Trophoblast cell (in vitro differentiated cells and primary cell): Measurements from ENCODE around the gene TBC1D7.

Experiments used
- DNase-seq, 2 donors: peaks; one replicate each; pipeline ENCODE4 v3.0.0-alpha.2; 2016
- H2AFZ ChIP-seq: 2 replicates; pipeline ENCODE4 v1.6.1; 2013; ENCODE audit warnings: low read length, moderate library complexity, mild to moderate bottlenecking; ENCODE audit not compliant: insufficient read depth, poor library complexity
- H2AK5ac ChIP-seq: 2 replicates; pipeline ENCODE4 v1.6.1; 2013; ENCODE audit warnings: mild to moderate bottlenecking, low read length
- H2BK120ac ChIP-seq: 2 replicates; pipeline ENCODE4 v1.6.1; 2013; ENCODE audit warnings: low read length, mild to moderate bottlenecking, moderate library complexity; ENCODE audit not compliant: insufficient read depth, poor library complexity
- H2BK12ac ChIP-seq: 2 replicates; pipeline ENCODE4 v1.6.1; 2013; ENCODE audit warnings: mild to moderate bottlenecking, low read length, moderate library complexity
- H2BK5ac ChIP-seq: 2 replicates; pipeline ENCODE4 v1.6.1; 2013; ENCODE audit warnings: low read length, low read depth, moderate library complexity, mild to moderate bottlenecking; ENCODE audit not compliant: poor library complexity
- H3K14ac ChIP-seq: 2 replicates; pipeline ENCODE4 v1.6.1; 2013; ENCODE audit warnings: mild to moderate bottlenecking, low read length
- H3K18ac ChIP-seq: 2 replicates; pipeline ENCODE4 v1.6.1; 2013; ENCODE audit warnings: mild to moderate bottlenecking, low read length
- H3K23ac ChIP-seq: 2 replicates; pipeline ENCODE4 v1.6.1; 2013; ENCODE audit warnings: low read length
- H3K27ac ChIP-seq: 2 replicates; pipeline ENCODE4 v1.5.1; 2013; ENCODE audit warnings: low read depth, mild to moderate bottlenecking, inconsistent platforms, low read length, moderate library complexity
- H3K27me3 ChIP-seq: 2 replicates; pipeline ENCODE4 v1.6.1; 2013; ENCODE audit warnings: inconsistent platforms, mild to moderate bottlenecking, low read length, moderate library complexity; ENCODE audit not compliant: insufficient read depth
- H3K36me3 ChIP-seq, 2 experiments: 1 replicate in 1 of 2; 2 replicates in 1 of 2; pipeline ENCODE4 v1.6.1; 2013; ENCODE audit warnings: low read length in 2 of 2, mild to moderate bottlenecking in 2 of 2, moderate library complexity in 1 of 2; ENCODE audit not compliant: insufficient read depth in 2 of 2, control insufficient read depth in 1 of 2
- H3K4ac ChIP-seq: 2 replicates; pipeline ENCODE4 v1.6.1; 2013; ENCODE audit warnings: low read depth, mild to moderate bottlenecking, low read length, moderate library complexity
- H3K4me1 ChIP-seq, 2 experiments: 1 replicate in 1 of 2; 2 replicates in 1 of 2; pipeline ENCODE4 v1.6.1; 2013; ENCODE audit warnings: low read length in 2 of 2, mild to moderate bottlenecking in 2 of 2, moderate library complexity in 1 of 2; ENCODE audit not compliant: insufficient read depth in 2 of 2, control insufficient read depth in 1 of 2
- H3K4me2 ChIP-seq: 2 replicates; pipeline ENCODE4 v1.6.1; 2013; ENCODE audit warnings: inconsistent platforms, mild to moderate bottlenecking, low read length, moderate library complexity
- H3K4me3 ChIP-seq: 2 replicates; pipeline ENCODE4 v1.5.1; 2013; ENCODE audit warnings: mild to moderate bottlenecking, low read depth, low read length, inconsistent platforms
- H3K79me1 ChIP-seq: one replicate; pipeline ENCODE4 v1.6.1; 2013; ENCODE audit warnings: low read length
- H3K79me2 ChIP-seq: 2 replicates; pipeline ENCODE4 v1.6.1; 2013; ENCODE audit warnings: low read length, mild to moderate bottlenecking; ENCODE audit not compliant: control insufficient read depth, insufficient read depth, poor library complexity
- H3K9ac ChIP-seq: 2 replicates; pipeline ENCODE4 v1.6.1; 2013; ENCODE audit warnings: mild to moderate bottlenecking, low read length
- H3K9me3 ChIP-seq: 2 replicates; pipeline ENCODE4 v1.6.1; 2013; ENCODE audit warnings: low read depth, mild to moderate bottlenecking, control low read depth, inconsistent platforms, low read length; ENCODE audit not compliant: insufficient read depth
- H4K12ac ChIP-seq: 2 replicates; pipeline ENCODE4 v1.6.1; 2013; ENCODE audit warnings: low read depth, mild to moderate bottlenecking, low read length, moderate library complexity
- H4K8ac ChIP-seq: 2 replicates; pipeline ENCODE4 v1.6.1; 2013; ENCODE audit warnings: low read depth, mild to moderate bottlenecking, low read length, moderate library complexity
- H4K91ac ChIP-seq: one replicate; pipeline ENCODE4 v1.6.1; 2013; ENCODE audit warnings: low read depth, mild to moderate bottlenecking, low read length, moderate library complexity
- WGBS: extraction: QIAGEN DNeasy Blood & Tissue Kit; methylation state at CpG from one replicate; pipeline ENCODE4 v1.1.7; 2013; ENCODE audit warnings: missing lambda C conversion rate; ENCODE audit not compliant: insufficient read length, insufficient coverage; ENCODE audit errors: extremely low coverage; 5-methylcytosine and 5-hydroxymethylcytosine counted together

Gene TBC1D7

DNA sequence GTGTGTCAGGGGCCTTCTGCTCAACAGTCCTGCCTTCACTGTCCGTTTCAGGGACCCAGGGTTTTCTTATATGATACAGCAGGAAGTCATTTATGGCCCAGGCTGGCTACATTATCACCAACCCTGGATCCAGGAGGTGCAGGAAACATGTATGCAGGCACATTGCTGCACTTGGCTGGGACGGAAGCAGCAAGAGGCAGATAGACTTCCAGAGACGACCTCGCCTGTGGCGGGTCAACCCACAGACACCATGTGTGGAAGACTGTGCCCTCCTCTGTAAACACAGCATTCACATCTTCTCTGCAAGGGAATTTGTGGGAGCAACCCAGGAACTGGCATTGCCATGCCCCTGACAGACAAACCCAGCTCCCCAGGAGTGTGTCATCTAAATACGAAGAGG is 43.7 kb downstream of the TBC1D7 start:
- H3K27ac ChIP-seq, result no peak overlapping the region
- H3K23ac ChIP-seq, result no peak overlapping the region
- no peak overlapping the region for H4K91ac ChIP-seq
- H2BK120ac ChIP-seq, result no peak overlapping the region
- no peak overlapping the region for H3K9ac ChIP-seq
- no peak overlapping the region for H3K4me3 ChIP-seq
- H3K4me1 ChIP-seq, result no peaks in the 10 kb centered on the region
- no peaks in the 10 kb centered on the region for H3K79me1 ChIP-seq
- H3K79me2 ChIP-seq, result no peaks in the 10 kb centered on the region
- H3K4ac ChIP-seq, result no peak overlapping the region
- H4K8ac ChIP-seq, result no peak overlapping the region
- H2AFZ ChIP-seq, result no peak overlapping the region
- peaks cover 13 to 15% of the 10 kb centered on the region in 2 experiments for H3K36me3 ChIP-seq
- no peak overlapping the region for H4K12ac ChIP-seq
- no peak overlapping the region for H2BK5ac ChIP-seq
- H3K4me2 ChIP-seq, result no peak overlapping the region
- no peak for DNase-seq
- H3K9me3 ChIP-seq, result peaks cover 8% of the 10 kb centered on the region
- H3K14ac ChIP-seq, result no peak overlapping the region
- H2AK5ac ChIP-seq, result no peak overlapping the region
- no CpG with 5 or more reads among the region's 6 CpGs for WGBS
- H3K27me3 ChIP-seq, result no peaks in the 10 kb centered on the region
- no peak overlapping the region for H3K18ac ChIP-seq
- H2BK12ac ChIP-seq, result no peak overlapping the region

DNA sequence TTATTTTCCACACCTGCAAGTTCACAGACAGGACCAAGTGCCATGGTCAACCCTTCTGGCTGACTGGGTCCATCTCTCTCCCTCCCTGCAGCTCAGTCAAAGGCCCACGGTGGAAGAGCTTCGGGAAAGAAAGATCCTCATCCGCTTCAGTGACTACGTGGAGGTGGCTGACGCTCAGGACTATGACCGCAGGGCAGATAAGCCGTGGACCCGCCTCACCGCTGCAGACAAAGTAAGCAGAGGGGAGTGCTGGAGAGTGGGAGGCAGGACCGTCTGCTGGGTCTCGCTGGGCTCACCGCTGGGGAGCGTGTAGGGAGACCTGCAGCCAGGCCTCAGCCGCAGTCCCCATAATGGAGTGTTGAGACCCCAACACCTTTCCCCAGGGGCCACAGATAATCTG is 45.0 kb downstream of the TBC1D7 start:
- H3K4ac ChIP-seq, result no peak overlapping the region
- no peak overlapping the region for H4K8ac ChIP-seq

DNA sequence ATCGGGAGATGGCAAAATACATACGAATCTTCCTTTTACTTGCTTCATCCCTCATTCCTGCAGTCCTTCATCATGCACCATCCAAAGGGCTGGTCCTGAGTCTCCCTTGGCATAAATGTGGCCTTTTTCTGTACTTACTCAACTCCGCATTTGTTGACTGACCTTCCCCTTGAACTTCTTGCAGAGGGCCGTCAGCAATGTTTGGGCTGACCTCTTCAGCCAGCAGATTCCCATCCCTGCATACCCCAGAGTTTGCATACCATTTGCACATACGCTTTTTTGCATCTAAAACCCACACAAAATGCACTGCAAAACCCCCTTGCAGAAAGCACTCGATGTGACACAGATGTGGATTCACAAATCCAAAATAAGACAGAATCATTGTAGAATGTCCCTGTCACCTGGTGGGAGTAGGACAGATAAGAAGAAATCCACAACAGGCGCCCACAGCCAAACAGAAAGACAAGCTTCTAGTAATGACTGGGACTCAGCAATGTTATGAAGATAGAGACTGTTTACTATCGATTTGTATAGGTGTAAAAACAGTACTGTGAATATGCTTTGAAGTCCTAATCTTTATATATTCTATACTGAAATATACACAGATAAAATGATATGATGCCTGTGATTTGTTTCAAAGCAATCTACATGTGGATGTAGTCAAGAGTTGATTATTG is 45.8 kb downstream of the TBC1D7 start:
- Histone ChIP-seq H3K18ac (no peak overlapping the region), H3K79me2 (no peaks in the 10 kb centered on the region), H3K4me2 (no peak overlapping the region), H2BK120ac (no peak overlapping the region), H4K12ac (no peak overlapping the region), H3K4me1 (no peaks in the 10 kb centered on the region), H3K36me3 (peaks cover 7 to 9% of the 10 kb centered on the region in 2 experiments), H2BK5ac (no peak overlapping the region), H2AFZ (no peak overlapping the region), H3K79me1 (no peaks in the 10 kb centered on the region), H3K23ac (no peak overlapping the region), H3K14ac (no peak overlapping the region), H3K4me3 (no peak overlapping the region), H3K9me3 (peaks cover 3% of the 10 kb centered on the region), H3K27me3 (no peaks in the 10 kb centered on the region), H3K27ac (no peak overlapping the region), H2BK12ac (no peak overlapping the region), H3K9ac (no peak overlapping the region), H4K8ac (no peak overlapping the region), H2AK5ac (no peak overlapping the region), H4K91ac (no peak overlapping the region), H3K4ac (no peak overlapping the region)
- WGBS, result no CpG with 5 or more reads among the region's 8 CpGs
- DNase-seq, result no peak

More for the DNA sequence above, 45.0 kb downstream of the TBC1D7 start:
- Histone ChIP-seq H2BK5ac (no peak overlapping the region), H2BK120ac (no peak overlapping the region), H3K36me3 (peaks cover 7 to 9% of the 10 kb centered on the region in 2 experiments), H2AK5ac (no peak overlapping the region), H3K4me3 (no peak overlapping the region), H4K91ac (no peak overlapping the region), H3K27ac (no peak overlapping the region), H2AFZ (no peak overlapping the region), H3K23ac (no peak overlapping the region), H4K12ac (no peak overlapping the region), H3K79me1 (no peaks in the 10 kb centered on the region), H3K4me2 (no peak overlapping the region), H3K9ac (no peak overlapping the region), H3K9me3 (peaks cover 3% of the 10 kb centered on the region), H3K79me2 (no peaks in the 10 kb centered on the region), H2BK12ac (no peak overlapping the region), H3K27me3 (no peaks in the 10 kb centered on the region), H3K4me1 (no peaks in the 10 kb centered on the region), H3K14ac (no peak overlapping the region), H3K18ac (no peak overlapping the region)
- WGBS, result no CpG with 5 or more reads among the region's 14 CpGs
- DNase-seq, result no peak

DNA sequence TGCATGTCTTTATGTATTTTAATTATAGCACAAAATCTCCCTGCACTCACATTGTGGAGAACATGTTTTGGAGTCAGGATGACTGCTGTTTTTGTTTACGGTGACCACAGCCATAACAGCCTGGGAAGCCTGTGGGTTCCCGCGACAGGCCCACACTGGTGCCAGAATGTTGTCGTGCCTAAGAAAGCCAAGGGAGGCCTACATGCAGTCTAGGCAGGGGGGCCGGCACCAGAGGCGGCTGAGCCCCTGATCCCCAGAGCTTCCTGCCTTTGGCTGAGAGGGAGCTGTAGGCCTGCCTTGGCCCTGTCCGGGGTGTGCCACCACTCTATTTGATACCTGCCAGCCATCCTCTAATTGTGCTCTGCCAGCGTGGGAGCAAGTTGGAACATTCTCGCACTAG is 46.7 kb downstream of the TBC1D7 start:
- Histone ChIP-seq H3K18ac (no peak overlapping the region), H2BK5ac (no peak overlapping the region), H4K8ac (no peak overlapping the region), H3K4me1 (no peaks in the 10 kb centered on the region), H3K79me1 (no peaks in the 10 kb centered on the region), H3K9ac (no peak overlapping the region), H4K91ac (no peak overlapping the region), H3K14ac (no peak overlapping the region), H3K4me2 (no peak overlapping the region), H2AK5ac (no peak overlapping the region), H3K36me3 (peaks cover 3 to 5% of the 10 kb centered on the region in 2 experiments), H4K12ac (no peak overlapping the region), H2AFZ (no peak overlapping the region), H2BK120ac (no peak overlapping the region), H3K27ac (no peak overlapping the region), H3K4me3 (no peak overlapping the region), H2BK12ac (no peak overlapping the region), H3K4ac (no peak overlapping the region), H3K27me3 (no peaks in the 10 kb centered on the region), H3K23ac (no peak overlapping the region), H3K79me2 (no peaks in the 10 kb centered on the region), H3K9me3 (peaks cover 2% of the 10 kb centered on the region)
- no peak for DNase-seq
- no CpG with 5 or more reads among the region's 9 CpGs for WGBS
